Hematopoietic multipotent progenitor cell treated with erythropoietin and hydrocortisone succinate and interleukin-3 and kit ligand, for 4 days (in vitro differentiated cells): ENCODE results near the gene CRYBB1.
A peak's percentile ranks its signal among the peaks of the same experiment; 100 is the strongest.
"Not testable (repeated sequence)": the region's sequence is repeated elsewhere in the genome, so short reads cannot be mapped to it uniquely, and the experiment has no call there.

Source experiments
- DNase-seq: peaks from one replicate; pipeline ENCODE4 v3.0.0-alpha.2; 2015

The CRYBB1 gene

DNA sequence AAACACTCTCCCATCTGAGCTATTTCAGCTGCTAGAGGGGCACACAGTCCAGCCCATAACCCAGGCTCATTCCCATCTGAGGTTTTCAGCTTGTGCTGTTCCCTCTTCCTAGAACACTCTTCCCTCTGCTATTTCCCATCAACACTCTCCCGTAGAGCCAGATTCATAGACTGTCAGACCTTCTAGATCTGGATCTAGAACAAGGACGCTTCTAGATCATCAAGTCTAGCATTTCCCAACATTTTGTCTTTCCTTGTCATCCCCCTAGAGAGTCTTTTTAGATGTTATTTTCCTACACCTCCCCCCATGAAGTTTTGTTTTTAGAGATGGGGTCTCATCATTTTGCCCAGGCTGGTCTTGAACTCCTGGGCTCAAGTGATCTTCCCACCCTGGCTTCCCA, 17.3 kb upstream of the CRYBB1 start:
- DNase-seq = no peak

DNA sequence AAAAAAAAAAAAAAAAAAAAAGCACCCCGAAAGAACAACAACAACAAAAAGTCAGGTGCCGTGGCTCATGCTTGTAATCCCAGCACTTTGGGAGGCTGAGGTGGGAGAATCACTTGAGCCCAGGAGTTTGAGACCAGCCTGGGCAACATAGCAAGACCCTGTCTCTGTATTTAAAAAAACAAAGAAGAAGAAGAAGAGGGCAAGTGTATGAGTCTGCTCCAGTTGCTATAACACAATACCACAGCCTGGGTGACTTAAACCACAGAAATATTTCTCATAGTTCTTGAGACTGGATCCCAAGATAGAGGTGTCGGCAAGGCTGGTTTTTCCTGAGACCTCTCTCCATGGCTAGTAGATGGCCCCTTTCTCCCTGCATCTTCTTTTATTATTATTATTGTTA, 16.4 kb upstream of the CRYBB1 start:
- DNase-seq = no peak

DNA sequence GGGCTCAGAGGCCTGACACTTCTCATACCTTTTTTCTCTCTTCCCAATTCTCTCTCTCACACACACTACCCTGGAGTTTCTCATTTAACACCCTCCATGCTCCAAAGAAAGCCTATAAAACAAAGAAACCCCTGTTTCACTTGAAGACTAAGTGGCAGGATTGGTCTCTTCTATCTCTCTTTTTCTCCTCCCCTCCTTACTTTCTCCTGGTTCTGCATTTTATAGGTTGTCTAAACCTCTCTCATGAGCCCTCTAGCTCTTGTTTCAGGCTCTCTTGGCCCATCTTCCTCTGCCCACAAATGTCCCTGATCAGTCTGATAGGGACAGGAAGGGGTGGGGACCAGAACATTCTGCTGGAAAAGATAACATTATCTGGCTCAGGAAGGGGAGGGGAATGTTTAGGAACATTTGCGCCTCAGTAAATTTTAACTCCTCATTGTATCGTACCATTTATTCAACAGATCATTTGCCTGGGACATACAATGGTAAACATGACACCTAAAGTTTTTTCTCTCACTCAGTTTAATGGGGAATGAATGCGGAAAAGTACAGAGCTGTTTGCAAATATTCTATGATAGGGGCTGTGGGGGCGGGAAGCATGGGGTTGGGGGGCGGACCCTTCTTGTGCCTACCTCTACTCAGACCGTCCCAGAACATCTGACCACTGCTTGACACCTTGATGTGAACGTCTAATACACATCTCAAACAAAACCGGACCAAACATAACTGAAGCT, 14.8 kb upstream of the CRYBB1 start:
- peak; percentile 97 for DNase-seq

DNA sequence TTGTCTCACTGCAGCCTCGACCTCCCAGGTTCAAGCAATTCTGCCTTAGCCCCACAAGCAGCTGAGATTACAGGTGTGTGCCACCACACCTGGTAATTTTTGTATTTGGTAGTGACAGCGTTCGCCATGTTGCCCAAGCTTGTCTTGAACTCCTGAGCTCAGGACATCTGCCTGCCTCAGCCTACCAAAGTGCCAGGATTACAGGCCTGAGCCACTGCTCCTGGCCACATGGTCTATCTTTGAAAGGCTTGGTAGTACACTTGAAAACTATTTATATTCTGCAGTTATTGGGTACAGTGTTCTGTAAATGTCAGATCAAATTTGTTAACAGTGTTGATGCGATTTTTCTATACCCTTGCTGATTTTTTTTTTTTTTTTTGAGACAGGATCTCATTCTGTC, 13.5 kb upstream of the CRYBB1 start:
- DNase-seq = no peak

DNA sequence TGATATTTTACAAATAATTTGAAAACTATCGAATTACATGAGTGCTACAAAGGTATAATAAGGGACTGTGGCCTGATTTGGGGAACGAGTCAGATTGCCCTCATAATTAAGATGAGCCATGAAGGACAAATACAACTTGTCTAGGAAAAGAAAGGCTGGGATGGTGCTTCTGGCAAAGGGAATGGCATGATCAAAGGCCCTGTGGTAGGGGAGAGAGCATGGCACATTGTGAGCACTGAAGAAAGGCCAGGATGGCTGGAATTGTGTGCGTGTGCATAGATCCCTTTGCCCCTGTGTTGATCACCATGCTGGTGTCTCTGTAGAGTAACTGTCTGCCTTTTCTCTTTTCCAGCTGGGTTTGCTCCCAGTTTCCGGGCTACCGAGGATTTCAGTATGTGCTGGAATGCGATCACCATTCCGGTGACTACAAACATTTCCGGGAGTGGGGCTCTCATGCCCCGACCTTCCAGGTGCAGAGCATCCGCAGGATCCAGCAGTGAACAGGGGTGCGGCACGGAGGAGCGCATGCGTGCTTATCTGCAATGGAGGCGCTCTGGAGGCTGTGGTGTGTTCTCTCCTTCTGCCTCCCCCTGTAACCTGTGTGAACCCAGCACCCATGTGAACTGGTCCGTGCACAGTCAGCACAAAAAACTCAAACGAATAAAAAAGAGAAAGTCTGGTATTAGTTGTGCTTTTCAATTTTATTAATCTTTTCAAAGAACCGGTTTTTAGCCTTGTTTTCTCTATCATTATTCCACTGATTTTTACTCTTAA, 12.3 kb upstream of the CRYBB1 start:
- no peak for DNase-seq

DNA sequence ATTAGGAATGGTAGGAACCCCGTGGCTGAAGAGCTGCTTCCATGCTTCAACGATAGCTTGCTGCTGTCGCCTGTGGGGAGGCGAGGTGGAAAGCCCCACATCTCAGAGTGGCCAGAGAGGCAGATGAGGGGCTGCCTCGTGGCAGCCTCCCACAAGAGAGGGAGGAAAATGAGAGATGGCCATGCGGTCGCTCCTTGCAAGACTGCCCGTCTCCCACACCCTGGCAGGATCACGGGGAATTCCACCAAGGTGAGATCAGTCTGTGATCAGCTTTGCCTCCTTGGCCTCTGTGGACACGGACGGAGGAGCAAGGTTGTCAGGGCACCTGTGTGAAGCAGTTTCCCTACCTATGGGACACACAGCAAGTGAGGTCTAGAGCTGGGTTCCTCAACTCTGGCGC, 7.0 kb upstream of the CRYBB1 start:
- DNase-seq = no peak

DNA sequence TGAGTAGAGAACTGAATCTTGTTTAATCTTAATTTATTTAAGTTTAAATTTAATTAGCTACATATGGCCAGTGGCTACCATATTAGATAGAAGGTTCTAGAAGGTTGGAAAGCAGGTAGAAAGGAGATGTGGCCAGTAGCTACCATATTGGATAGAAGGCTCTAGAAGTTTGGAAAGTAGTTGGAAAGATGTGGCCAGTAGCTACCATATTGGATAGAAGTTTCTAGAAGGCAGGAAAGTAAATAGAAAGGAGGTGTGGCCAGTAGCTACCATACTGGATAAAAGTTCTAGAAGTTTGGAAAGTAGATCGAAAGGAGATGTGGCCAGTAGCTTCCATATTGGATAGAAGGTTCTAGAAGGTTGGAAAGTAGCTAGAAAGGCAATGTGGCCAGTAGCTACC, 6.2 kb upstream of the CRYBB1 start:
- DNase-seq = no peak

DNA sequence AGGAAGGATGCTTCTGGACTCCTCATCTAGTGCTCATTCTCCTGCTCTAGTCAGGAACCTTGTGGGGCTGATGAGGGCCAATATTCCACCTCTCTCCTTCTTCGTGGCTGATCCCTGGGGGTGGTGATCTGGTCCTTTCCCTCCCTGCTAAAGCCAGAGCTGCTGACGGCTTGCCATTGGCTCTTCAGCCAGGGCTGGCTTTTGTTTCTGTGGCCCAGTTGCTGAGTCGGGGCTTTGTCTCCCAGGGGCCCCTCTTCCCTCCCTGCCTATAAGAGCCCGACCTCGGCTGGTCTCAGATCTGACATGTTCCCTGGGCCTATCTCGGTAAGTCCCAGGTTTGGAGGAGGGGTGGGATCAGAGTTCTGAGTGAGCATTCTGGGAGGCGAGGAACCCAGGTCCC, 3.8 kb upstream of the CRYBB1 start, which contains the start of gene CRYBA4:
Gene CRYBA4 (plus strand): TSS at position 301 of the 400 bp plus-strand sequence. CDS start 634 bp downstream, outside the sequence.
- no peak for DNase-seq

DNA sequence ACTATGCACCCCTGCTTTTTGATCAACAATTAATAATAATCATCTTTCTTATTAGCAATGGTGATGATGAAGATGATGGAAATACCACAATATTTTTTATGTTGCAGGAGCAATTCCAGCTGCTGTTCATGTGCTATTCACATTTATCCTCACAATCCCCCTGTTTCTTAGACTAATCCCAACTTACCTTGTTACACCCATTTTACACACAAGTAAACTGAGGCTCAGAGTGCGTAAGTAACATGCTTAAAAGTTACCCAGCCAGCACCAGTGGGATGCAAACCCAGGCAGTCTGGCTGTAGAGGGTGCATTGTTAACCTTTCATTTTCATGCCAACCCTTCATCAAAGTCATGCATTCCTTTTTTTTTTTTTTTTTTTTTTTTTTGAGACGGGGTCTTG, 2.4 kb upstream of the CRYBB1 start:
- no peak for DNase-seq

DNA sequence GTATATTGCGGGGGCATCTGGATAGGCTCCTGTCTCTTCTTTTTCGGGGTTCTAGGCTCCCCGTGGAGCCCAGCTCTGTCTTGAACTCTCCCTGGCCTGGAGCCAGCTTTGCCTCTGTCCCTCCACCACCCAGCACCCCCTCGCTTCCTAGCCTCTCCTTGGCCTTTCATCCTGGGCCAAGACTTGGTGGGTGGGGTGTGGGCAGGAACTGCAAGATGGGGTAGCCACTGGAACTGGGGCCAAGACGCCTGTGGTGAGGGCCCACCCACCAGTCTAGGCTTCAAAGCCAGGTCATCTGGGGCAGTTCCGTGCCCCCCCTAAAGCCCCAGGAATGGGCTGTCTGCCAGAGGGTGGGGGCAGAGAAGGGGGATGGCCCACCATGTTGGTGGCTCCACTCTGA, 1.7 kb upstream of the CRYBB1 start:
- peak; percentile 77 for DNase-seq

DNA sequence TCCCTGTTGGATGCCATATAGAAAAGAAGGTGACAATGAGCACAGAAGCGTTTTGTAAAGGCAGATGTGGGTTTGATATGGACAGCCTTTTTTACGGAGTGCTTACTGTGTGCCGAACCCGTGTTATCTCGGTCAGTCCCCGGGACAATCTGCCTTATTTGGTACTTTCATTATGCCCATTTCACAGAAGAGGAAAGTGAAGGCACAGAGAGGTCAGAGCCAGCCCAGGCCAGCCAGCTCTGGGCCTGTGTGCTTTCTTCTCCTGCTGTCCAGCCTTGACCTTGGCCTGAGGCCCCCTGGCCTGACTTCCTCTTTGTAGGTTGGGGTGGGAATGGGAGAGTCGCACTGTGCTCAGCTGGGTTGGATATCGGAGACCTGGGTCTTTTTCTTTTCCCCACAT, 628 bp upstream of the CRYBB1 start:
- DNase-seq = no peak

DNA sequence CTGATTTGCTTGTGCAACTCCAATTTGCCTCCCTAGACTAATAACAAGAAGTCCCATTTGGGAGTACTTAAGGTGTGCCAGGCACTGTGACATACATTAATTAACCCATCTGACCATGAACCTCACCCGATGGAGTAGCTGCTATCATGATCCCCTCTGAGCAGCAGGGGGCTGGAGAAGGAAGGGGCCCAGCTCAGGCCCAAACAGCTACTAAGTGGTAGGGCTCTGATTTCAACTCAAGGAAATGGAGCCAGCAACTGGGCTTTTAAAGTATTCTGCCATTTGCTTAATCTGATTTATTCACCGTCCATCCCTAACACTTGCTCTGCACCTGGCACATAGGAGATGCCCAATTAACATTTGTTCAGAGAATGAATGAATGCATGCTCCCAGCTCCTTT, 1.2 kb downstream of the CRYBB1 start:
- no peak for DNase-seq

DNA sequence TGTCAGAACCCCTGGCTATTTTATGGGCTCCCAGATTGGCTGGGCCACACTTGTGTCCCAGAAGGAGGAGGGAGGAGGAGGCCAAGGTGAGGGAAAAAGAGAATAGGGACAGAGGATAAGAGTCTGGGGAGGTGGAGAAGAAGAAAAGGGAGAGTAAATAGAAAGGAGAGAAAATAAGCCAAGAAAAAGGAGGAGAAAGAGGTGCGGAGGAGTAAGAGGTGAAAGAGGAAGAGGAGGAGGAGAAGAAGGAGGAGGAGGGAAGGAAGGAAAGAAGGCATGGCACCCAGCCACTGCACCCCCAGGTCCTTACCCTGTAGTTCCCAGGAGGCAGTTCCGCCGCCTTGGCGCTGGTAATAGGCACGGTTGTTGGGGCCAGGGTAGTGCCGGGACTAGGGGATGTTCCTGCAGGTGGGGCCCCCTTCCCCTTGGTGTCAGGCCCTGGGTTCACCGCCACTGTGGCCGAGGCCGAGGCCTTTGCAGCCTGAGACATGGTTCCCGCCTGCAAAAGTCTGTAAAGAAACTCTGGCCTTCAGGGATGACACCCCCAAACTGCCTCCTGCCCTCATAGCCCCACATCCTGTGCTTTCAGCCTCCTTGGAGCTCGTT, 1.9 kb downstream of the CRYBB1 start:
- DNase-seq = no peak

DNA sequence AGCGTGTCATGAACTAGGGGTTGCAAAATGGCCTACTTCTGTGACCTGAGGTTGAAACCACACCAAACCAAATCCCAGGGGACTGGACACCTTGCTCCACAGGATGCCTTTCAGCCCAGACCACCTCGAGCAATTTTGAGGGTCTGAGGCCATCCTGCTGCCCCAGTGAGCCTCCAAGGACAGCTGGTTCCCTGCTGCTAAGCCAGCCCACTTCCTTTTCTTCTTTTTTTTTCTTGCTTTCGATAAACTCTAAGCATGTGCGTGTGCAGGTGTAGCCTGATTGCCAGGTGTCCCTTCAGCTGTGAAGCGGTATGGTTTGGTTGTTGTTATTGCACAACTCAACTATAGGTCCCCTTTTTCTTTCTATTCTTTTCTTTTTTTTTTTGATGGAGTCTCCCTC, 2.7 kb downstream of the CRYBB1 start:
- no peak for DNase-seq

DNA sequence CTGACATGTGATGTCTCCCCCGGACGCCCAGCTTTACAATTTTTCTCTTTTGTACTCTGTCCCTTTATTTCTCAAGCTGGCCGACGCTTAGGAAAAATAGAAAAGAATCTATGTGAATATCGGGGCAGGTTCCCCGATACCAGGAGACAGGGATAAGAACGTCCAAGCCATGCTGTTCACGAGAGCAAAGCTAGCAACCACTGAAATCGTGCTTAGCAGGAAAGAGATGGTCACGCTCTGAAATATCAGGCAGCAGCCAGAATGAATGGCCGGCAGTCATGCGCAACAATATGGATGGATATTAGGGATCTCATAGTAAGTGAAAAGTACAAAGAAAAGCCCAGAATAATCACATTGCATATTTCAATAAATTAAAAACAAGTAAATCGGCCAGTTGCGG, 3.5 kb downstream of the CRYBB1 start:
- DNase-seq = no peak

DNA sequence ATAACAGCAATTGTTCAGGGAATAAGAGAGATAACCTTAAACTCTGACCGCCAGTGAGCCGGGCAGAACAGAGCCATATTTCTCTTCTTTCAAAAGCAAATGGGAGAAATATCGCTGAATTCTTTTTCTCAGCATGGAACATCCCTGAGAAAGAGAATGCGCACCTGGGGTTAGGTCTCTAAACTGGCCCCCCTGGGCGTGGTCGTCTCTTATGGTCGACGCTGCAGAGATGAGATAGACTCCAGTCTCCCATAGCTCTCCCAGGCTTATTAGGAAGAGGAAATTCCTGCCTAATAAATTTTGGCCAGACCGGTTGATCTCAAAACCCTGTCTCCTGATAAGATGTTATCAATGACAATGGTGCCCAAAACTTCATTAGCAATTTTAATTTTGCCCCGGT, 4.1 kb downstream of the CRYBB1 start:
- DNase-seq = not testable (repeated sequence)

DNA sequence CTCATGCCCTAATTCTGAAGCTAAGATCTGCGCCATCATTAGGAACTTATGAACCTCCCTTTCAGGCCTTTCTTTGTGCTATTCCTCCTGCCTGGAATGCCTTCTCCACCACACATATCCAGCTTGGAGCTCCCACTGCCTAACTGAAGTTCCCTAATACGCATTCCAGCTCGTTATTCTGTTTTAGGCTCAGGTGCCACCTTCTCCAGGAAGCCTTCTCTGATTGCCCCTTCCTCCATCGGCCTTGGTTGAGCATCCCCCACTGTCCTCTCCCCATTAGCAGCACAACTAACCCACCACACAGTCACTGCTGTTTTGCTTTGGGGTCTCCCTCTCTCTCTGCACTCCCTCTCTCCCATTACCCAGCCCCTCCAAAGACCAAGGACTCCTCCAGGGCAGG, 5.2 kb downstream of the CRYBB1 start:
- DNase-seq = no peak

DNA sequence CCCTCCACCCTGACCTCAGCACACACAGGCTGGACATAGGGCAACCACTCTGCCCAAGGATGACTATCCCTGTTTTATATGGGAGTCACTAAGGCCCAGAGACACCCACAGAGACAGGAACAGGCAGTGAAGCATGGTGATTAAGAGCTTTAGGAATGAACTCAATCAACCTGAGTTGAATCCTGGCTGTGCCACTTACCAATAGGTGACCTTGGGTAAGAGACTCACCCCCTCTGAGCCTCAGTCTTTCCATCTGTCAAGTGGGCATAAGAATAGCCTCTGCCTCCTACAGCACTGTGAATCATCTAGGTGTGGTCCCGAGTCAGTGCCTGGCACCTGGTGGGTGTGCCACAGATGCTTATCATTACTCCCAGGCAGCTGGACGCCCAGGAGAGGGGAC, 6.8 kb downstream of the CRYBB1 start:
- no peak for DNase-seq

DNA sequence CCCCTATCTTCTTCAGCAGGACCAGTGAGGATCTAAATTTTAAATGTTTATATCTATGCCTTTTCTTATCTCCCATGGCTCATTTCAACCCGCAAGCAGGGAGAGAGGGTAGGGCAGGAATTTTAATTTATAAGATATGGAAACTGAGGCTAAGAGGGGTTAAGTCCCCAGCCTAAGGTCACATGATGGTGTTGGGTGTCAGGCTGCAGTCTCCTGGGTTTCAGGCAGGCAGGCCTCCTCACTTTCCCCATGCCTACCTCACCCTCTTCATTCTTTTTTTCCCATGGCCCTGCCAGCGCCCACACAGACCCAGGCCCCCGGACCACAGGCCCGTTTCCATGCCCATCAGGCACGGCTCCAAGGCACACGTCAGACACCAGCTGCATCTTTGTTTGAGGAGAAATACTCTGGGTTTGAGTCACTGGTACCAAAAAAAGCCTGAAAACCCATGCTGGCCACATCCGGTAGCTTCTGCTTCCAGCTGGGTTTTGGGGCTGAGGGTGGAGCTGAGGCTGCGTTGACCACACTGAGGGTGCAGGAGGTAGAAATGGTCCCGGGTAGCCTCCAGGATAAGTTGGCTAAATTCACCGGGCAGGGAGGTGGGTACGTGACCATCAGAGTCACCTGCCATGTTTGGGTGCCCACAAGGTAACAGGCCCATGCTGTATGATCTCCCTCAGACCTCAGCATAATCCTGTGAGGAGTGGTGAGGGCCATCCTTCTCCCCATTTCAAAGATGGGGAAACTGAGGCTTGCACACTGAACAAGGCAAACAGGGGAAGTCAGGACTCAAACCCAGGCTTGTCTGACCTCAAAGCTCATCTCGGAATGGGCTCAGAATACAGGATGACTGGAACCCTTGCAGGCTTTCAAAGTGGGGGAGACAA, 7.5 kb downstream of the CRYBB1 start:
- peak; percentile 59 for DNase-seq

DNA sequence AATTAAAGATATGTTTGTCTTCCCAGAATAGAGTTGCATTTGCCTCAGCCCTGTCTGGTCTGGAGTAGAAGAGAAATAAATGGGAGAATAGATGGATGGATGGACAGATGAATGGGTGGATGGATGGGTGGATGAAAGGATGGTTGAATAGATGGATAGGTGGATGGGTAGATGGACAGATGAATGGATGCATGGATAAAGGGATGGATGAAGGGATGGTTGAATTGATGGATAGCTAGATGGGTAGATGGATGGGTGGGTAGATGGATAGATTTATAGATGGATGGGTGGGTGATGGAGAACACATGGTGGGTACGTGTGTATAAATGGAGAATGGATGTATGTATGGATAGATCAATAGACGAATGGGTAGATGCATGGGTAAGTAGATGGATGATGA, 8.5 kb downstream of the CRYBB1 start:
- DNase-seq = no peak

DNA sequence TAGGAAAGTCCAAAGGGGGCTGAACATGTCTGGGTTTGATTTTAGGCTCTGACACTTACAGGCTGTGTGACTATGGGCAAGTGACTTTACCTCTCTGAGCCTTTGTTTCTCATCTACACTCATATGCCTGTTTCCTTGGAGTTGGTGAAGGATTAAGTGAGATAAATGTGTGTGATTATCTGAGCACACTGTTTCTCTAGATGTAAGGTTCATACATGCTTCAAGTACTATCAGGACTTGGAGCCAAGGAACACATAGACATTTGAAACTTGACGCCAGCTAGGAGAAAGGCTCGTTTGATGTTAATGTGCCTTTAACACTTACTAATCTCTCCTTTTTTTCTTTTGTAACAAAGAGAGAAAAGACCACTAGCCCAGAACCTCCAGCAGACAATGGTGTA, 9.7 kb downstream of the CRYBB1 start:
- DNase-seq = no peak

DNA sequence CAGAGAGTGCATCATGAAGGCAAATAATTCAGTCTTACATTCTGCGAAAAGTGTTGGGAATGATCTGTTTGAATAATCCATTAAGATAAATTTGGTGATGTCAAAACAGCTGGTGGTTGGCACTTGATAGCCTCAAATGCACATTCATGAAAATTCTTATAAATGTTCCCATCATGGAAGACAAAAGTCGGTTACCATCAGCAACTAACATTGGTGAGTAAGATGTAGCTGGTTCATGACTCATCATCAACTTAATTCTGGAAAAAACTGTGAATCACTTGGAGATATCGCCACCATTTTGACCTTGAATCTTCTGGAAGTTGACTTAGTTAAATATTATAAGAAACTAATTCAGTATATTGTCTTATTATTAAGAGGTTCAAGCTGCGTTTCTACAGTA, 11.2 kb downstream of the CRYBB1 start:
- DNase-seq = no peak

DNA sequence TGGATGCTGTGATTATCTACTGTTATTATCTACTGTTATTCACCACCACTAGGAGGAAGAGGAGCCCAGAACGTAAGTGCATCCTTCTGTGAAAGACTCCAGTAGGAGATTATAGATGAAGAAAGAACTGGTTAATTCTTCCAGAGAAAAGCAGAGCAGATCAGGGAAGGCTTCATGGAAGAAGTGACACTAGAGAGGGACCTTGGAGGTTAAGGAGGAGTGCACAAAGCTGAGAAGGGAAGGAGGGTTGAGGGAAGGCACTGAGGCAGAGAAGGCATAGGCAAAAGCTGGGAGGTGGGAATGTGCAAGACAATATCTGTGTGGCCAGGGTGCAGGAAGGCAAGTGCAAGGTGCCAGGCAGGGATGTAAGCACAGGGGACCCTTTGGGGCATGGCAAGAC, 13.5 kb downstream of the CRYBB1 start:
- DNase-seq = no peak
